Cardiac fibroblast (primary cell): ENCODE measurements around the gene NRAS.

Experiments
- DNase-seq, 2 donors: peaks; one replicate each; pipeline versions ENCODE4 v3.0.0 to v3.0.0-alpha.2; 2010; ENCODE audit warnings: low read depth in 2 of 2
- H3K4me3 ChIP-seq, 2 donors: replicated peaks in 1 of 2; 1 replicate in 1 of 2; 2 replicates in 1 of 2; pipeline ENCODE4 v1.5.1; 2011; ENCODE audit warnings: low read depth in 2 of 2, low read length in 2 of 2, mild to moderate bottlenecking in 2 of 2, moderate library complexity in 1 of 2
- CTCF ChIP-seq: IDR thresholded peaks from one replicate; pipeline ENCODE4 v1.5.1; 2011; ENCODE audit warnings: low read depth, mild to moderate bottlenecking, low read length, inconsistent platforms

NRAS gene

DNA sequence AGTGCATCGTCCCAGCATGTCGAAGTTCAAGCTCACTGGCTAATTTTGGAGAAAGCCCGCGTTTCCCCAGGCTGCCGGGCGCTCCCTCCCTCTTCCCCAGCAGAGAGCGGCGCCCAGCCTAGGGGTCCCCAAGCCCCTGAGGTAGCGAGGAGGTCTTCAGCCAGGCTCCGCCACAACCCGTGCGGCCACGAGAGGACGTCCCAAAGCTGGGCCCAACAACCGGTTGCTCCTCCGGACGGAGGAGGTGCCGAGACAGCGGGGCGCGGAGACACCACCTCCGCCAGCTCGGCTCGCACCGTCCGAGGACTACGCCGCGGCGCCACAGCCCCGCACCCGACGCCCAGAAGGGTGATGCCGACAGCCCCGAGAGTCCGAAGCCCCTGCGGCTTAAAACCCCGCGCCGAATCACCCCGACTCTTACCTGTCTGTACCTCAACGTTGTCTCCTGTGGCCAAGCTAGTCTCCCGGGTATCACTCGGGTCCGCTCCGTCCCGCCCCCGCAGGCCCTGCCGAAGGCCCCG is 46.9 kb downstream of the NRAS start, which contains the start of gene DENND2C:
DENND2C (minus strand) TSS at position 488 of the 521 bp plus-strand sequence. CDS start 44,065 bp downstream, outside the sequence.
- DNase-seq, result no peak
- TF ChIP-seq CTCF, result peak; percentile 1
- peak within 1 kb of the TSS; percentile 75 to 80 for H3K4me3 ChIP-seq

DNA sequence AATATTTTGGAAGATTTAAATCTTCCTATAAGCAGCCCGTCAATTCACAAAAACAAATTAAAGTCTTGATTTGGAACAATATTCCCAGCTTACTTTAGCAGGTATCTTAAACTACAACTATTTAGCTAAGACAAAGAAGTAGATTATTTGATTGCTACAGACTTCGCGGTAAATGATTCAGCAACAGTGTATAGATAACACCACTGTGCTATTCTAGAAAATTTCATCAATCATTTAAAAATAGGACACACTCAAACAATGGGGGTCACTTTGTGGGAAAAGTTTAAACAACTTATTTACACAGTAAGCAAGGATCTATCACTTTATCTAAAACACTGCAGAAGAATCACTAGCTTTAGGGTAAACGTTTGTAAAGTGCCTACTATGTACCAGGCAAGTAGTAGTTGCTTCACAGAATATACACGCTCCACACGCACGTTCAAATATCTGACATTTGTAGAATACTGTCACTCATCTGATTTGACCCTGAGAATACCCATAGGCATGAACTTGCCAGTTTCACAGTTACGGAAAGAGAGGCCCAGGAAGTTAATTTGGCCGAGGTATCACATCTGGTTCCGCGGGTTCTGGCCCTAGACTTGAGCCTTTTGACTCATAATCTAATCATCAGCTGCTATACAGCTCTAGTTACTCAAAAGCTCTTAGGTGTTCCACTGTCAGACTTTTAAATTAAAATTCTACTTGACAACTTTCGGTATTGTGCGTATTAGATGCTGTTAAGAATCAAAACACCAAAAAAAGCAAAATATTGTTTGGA is 47.6 kb downstream of the NRAS start:
- peak overlapping the region; percentile 75 to 80 for H3K4me3 ChIP-seq
- DNase-seq, result peak; percentile 8 to 46
- no peak for TF ChIP-seq CTCF

DNA sequence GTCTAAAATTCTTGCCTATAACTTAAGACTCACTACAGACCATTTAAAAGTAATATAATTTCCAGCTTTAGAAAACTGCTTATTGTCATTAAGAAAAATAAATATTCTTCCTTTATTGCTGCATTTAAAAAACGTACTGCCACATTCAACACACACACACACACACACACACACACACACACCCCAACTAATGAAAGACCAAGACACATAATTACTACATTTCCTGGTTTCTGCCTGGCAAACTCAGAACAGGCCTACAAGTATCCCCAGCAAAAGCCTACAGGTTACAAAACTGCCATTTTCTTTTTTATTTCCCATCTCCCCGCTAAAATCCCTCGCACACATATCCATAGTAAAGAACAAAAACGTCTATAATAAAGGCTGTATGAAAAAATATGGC is 48.2 kb downstream of the NRAS start:
- no peak for TF ChIP-seq CTCF
- no peak overlapping the region for H3K4me3 ChIP-seq
- DNase-seq, result no peak

- no peak overlapping the region for H3K4me3 ChIP-seq
- no peak for DNase-seq
These were observed 49.6 kb downstream of the NRAS start for GRCh38 chr1:114666954-114667353.

GRCh38 chr1:114660238-114660637 is 56.3 kb downstream of the NRAS start:
- H3K4me3 ChIP-seq, result no peak overlapping the region
- TF ChIP-seq CTCF, result no peak
- DNase-seq, result peak in 1 of 2 donors; percentile 1

More at GRCh38 chr1:114666954-114667353, 49.6 kb downstream of the NRAS start:
- TF ChIP-seq CTCF, result no peak
